ENCODE data around the gene FLVCR2.

GRCh38 chr14:75537071-75537470, 41.3 kb upstream of the FLVCR2 start:
- TF ChIP-seq CTCF (IDR thresholded peaks at IDR 0.05) (no peak), ESRRA (CRISPR knock-in tag; IDR thresholded peaks at IDR 0.05; ENCODE audit: borderline replicate concordance) (no peak), AFF4 (CRISPR knock-in tag; IDR thresholded peaks at IDR 0.05; ENCODE audit: borderline replicate concordance) (no peak)
